Superior temporal gyrus (tissue), 1 donor: ENCODE measurements around the gene ZNF649.
"Not testable (repeated sequence)": the region's sequence is repeated elsewhere in the genome, so short reads cannot be mapped to it uniquely, and the experiment has no call there.

Experiments used
- DNase-seq: peaks from one replicate; pipeline ENCODE4 v3.0.0-alpha.2; 2016; ENCODE audit errors: extremely low spot score

ZNF649 gene

GRCh38 chr19:51904331-51905165 lies at the start of gene ZNF649:
TSS of gene ZNF649 (minus strand) at chr19:51905017. CDS start at chr19:51900107, 4,910 bp downstream.
- peak; percentile 90 for DNase-seq

GRCh38 chr19:51948975-51949374 lies 44.2 kb upstream of the ZNF649 start:
- no peak for DNase-seq

- no peak for DNase-seq
Observed at GRCh38 chr19:51946602-51947001, 41.8 kb upstream of the ZNF649 start.

- DNase-seq: no peak
Observed at GRCh38 chr19:51944798-51945552, 40.2 kb upstream of the ZNF649 start.

- no peak for DNase-seq
Observed at GRCh38 chr19:51938936-51939335, 34.1 kb upstream of the ZNF649 start.

- no peak for DNase-seq
Observed at GRCh38 chr19:51931921-51932320, 27.1 kb upstream of the ZNF649 start.

- no peak for DNase-seq
Observed at GRCh38 chr19:51927859-51928258, 23.0 kb upstream of the ZNF649 start.

GRCh38 chr19:51926784-51927741 lies 22.2 kb upstream of the ZNF649 start, which contains the start of gene ZNF613:
TSS of gene ZNF613 (plus strand) at chr19:51927472. CDS start at chr19:51936221, 8,749 bp downstream.
- DNase-seq: peak; percentile 97

GRCh38 chr19:51926426-51926783 lies 21.6 kb upstream of the ZNF649 start:
- DNase-seq: no peak

- DNase-seq: no peak
Observed at GRCh38 chr19:51921949-51922348, 17.1 kb upstream of the ZNF649 start.

GRCh38 chr19:51919606-51920005 lies 14.8 kb upstream of the ZNF649 start:
- no peak for DNase-seq

GRCh38 chr19:51916167-51916566 lies 11.3 kb upstream of the ZNF649 start:
- no peak for DNase-seq

GRCh38 chr19:51915324-51915867 lies 10.6 kb upstream of the ZNF649 start:
- no peak for DNase-seq

GRCh38 chr19:51907981-51908380 lies 3.2 kb upstream of the ZNF649 start:
- DNase-seq: not testable (repeated sequence)

GRCh38 chr19:51906108-51906507 lies 1.3 kb upstream of the ZNF649 start:
- not testable (repeated sequence) for DNase-seq

- DNase-seq: not testable (repeated sequence)
Observed at GRCh38 chr19:51905639-51906038, 822 bp upstream of the ZNF649 start.

GRCh38 chr19:51905206-51905605 lies 389 bp upstream of the ZNF649 start:
- DNase-seq: no peak

- DNase-seq: peak; percentile 48
Observed at GRCh38 chr19:51903192-51903591, 1.6 kb downstream of the ZNF649 start.

- DNase-seq: no peak
Observed at GRCh38 chr19:51901860-51902259, 3.0 kb downstream of the ZNF649 start.

- no peak for DNase-seq
Observed at GRCh38 chr19:51891193-51891747, 13.5 kb downstream of the ZNF649 start.

- DNase-seq: no peak
Observed at GRCh38 chr19:51889934-51890333, 14.9 kb downstream of the ZNF649 start.
